HG02938 (cell line): ENCODE results near the gene SPPL2B.

Experiments used
- ATAC-seq: cut with Tn5 transposase; IDR thresholded peaks from one replicate; pipeline ENCODE4 v1.9.1; 2021; ENCODE audit warnings: mild to moderate bottlenecking, moderate library complexity; ENCODE audit not compliant: unreplicated experiment

Gene SPPL2B

DNA sequence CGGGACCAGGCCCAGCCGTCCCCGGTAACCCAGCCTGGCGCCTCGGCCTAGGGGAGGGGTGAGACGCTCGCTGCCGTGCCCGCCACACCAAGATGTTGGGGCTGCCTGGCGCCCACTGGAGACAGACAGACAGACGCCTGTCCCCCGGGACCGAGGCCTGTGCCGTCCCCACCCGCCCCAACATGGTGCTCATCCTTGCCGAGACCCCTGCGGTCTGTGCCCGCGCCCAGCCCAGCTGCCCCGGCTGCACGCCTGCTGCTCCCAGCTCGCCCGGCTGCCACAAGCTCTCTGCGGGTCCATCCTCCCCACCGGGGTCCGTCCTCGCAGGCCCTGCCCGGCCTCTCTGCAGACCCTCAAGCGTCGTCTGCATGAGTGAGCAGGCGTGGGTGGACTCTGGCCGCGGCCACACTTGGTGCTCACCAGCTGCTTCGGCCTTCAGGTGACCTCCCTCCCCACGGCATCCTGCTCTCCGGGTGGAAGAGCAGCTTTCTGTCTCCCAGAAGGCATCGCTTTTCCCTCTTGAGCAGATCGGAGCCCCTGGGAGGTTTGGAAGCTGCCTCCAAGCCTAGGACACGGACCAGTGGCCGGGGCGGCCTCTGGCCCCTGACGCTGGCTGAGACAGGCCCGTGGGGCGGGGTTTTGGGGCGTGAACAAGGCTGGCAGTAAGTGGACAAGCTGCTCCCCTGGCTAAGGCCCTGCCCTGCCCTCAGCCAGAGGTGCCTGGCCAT lies 24.8 kb downstream of the SPPL2B start:
- ATAC-seq: no peak

DNA sequence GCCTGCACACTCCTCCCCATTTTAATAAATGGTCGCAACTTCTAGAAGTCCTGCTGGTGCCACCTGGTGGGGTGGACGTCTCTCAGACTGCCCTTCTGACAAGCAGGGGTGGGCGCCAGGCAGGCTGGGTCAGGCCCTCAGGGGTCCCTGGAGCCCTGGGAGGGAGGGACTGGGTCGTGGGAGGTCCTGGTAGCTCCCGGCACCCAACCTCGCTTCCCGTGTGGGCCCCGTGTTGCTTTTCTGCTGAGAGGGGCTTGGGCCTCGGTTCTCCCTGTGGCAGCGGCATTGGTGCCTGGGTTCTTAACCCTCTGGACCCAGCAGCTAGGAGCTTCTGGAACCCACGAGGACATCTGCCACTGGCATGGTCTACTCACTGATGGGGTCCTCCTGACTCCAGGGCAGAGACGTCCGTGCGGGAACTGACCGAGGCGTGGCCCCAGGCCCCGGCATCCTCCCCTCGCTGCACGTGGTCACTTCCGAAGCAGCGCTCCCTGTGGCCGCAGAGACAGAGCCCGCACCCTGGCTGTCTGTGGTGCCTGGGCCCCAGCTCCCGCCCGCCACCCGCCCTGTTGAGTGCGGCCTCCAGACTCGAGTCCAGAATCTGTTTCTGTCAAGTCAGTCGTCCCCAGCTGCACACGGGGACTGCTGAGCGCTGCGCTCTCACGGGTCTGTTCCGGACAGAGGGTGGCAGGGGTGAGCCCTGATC lies 25.6 kb downstream of the SPPL2B start:
- ATAC-seq: no peak

DNA sequence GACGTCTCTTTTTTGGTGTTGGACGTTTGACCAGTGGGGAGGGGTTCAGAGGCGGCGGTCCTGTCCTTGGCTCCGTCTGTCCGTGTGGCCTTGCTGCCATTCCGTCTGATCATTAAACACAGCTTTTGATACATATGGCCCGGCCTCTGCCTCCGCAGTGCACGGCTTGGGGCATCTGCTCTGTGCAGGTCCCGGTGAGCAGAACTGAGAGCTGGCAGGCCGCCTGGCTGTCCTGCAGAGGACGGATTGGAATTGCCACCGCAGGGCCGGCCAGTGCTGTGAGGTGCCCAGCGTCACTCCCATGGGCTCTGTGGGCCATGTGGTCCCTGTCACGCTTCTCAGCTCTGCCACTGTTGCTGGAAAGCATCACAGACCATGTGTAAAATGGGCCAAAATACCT lies 26.2 kb downstream of the SPPL2B start:
- no peak for ATAC-seq

DNA sequence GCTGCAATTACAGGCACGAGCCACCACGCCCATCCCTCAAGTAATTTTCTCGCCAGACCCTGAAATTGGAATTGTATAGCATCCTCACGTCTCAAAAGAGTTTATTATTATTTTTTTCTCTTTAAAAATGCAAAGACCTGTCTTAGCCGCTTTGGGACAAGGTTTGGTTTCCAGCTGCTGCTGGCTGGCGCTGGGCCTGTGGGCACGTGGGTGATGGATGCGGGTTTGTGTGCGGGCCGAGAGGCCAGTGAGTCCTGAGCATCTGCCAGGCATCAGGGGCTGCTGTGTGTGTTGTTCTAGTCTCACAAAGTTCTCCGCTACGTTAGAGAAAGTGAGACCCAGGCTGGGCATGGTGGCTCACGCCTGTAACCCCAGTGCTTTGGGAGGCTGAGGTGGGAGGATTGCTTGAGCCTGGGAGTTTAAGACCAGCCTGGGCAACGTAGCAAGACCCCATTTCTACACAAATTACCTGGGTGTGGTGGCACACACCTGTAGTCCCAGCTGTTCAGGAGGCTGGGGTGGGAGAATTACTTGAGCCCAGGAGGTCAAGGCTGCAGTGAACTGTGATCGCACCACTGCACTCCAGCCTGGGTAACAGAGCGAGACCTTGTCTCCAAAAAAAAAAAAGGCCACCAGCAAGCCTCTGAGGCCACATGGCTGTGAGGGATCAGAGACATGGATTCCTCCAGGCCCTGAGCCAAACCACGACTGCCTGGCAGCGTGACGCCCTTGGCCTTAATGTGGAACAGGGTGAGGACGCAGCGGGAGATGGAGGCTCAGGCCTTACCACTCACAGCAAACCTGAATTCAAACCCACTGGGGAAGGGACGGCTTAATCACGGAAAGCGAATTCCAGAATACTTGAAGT lies 26.9 kb downstream of the SPPL2B start:
- ATAC-seq: no peak

- ATAC-seq: no peak
These were observed 27.7 kb downstream of the SPPL2B start for GRCh38 chr19:2356036-2356646.

DNA sequence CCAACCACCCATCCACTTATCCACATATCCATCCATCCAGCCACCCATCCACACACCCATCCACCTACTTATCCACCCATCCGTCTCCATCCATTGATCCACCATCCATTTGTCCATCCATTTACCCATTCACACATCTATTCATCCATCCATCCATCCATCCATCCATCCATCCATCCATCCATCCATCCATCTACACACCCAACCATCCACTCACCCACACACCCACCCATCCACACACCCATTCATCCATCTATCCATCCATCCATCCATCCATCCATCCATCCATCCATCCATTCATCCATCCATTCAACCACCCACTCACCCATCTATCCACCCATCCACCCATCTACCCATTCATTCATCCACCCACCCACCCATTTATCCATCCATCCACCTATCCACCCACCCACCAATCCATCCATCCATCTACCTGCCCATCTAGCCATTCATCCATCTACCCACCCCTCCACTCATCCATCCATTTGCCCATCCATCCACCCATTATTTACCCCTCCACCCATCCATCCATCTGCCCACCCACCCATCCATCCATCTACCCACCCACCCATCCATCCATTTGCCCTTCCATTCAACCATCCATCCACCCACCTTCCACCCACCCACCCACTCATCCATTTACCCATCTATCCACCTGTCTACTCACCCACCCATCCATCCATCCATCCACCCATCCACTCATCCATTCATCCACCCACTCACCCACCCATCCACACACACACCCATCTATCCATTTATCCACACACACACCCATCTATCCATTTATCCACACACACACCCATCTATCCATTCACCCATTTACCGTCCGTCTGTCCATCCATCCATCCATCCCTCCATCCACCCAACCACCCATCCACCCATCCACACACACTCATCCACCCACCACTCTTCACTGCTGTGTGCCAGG lies 29.1 kb downstream of the SPPL2B start:
- ATAC-seq: no peak

GRCh38 chr19:2358548-2359173 lies 30.2 kb downstream of the SPPL2B start:
- no peak for ATAC-seq

- no peak for ATAC-seq
These were observed 31.7 kb downstream of the SPPL2B start, which contains the start of gene TMPRSS9 for GRCh38 chr19:2359992-2360685. TMPRSS9 (plus strand) TSS chr19:2360265; CDS start chr19:2389786, 29,521 bp downstream.

- ATAC-seq: no peak
These were observed 32.3 kb downstream of the SPPL2B start for GRCh38 chr19:2360833-2361232.

DNA sequence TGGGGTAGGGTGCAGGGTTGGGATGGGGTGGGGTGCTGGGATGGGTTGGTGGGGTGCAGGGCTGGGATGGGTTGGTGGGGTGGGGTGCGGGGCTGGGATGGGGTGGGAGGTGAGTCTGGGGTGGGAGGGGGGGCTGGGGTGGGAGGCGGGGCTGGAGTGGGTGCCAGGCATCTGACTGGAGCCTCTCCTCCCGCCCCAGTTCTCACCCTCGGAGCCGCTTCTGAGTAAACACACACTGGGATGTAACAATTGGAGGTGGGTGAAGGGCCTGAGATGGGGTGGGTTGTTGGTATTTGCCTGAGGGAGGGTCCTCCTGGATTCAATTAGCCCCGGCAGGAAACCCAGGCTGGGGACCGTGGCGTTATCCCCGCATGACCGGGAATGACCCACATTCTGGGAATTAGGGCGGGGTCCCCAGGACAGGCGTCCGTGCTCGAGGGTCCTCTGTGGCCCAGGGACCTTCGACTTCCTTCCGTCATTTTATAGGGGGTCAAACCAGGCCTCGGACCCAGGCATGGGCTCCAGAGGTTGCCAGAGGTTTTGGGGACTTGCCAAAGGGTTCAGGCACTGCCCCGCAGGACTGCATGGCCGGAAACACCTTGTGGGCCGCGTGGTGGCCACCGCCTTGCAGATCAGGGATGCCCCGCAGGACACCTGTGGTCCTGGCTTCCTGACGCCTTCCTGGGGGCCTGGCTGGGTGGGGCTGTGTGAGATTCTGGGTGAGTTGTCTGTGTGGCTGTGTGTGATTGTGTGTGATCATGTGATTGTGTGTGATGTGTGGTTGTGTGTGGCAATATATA lies 33.0 kb downstream of the SPPL2B start:
- no peak for ATAC-seq

- ATAC-seq: no peak
These were observed 33.8 kb downstream of the SPPL2B start for GRCh38 chr19:2362046-2362969.

DNA sequence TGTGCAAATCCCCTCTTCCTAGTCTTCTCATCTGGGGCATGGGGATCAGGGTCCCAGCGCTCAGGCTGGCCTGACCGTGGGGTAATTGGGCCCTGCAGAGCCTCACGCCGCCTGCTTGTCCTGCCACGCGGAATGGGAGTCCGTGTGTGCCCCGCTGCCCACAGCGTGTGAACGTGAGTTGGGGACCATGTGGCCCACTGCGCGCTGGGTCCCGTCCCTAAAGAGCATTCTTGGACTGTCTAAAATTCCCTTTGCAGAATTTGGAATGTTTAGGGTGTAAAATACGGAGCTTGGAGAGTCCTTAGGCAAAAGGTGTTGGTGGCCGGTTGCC lies 34.5 kb downstream of the SPPL2B start:
- no peak for ATAC-seq

DNA sequence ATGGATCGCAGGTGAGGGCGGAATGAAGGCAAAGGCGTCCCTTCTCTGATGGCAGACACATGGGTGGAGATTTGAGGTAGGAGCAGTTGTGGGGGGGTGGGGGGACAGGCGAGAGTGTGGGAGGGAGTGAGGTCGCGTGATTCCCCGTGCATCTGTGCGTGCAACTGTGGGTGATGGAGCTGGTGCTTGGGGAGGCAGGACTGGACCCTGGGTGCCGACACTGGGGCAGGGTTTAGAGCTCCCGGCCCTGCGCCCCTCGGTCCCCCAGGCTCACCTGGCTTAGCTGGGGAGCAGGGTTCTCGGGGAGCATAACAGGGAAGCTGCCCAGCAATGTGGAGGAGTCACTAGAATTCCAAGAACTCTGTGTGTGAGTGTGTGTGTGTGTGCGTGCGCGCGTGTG lies 34.9 kb downstream of the SPPL2B start:
- ATAC-seq: no peak

DNA sequence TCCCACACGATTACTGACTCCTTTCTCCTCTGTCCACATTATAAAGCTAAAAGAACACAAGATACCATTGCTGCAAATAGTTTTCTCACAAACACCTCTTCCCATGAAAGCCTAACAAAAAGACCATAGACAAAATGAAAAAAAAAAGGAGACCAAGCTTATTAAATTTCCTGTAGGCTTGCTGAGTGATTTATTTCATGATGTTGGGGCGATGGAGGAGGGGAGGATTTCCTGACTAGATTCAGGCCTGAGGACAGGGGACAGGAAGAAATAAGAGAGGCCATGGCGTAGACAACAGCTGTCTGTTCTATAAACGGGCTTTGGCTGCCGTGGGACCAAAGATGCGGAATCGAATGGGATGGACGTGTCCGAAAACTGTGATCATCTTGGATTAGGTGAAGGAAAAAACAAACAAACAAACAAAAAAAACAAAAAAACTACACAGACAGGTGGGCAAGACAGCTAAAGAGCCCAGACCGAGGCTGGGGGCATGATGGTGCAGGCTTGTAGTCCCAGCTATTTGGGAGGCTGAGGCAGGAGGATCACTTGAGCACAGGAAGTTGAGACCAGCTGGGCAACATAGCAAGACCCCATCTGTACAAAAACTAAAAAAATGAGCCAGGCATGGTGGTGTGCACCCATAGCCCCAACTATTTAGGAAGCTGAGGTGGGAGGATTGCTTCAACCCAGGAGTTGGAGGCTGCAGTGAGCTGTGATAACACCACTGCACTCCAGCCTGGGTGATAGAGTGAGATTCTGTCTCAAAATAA lies 36.9 kb downstream of the SPPL2B start:
- ATAC-seq: no peak

GRCh38 chr19:2371656-2372055 lies 43.2 kb downstream of the SPPL2B start:
- no peak for ATAC-seq

- no peak for ATAC-seq
These were observed 43.7 kb downstream of the SPPL2B start for GRCh38 chr19:2372076-2372612.
